GM10266 (cell line): Measurements from ENCODE around the gene PAFAH1B2.

Source experiments
- DNase-seq: peaks from one replicate; pipeline ENCODE4 v3.0.0; 2012; ENCODE audit errors: extremely low spot score
- CTCF ChIP-seq: IDR thresholded peaks from 2 replicates; pipeline ENCODE4 v1.5.1; 2012; ENCODE audit warnings: mild to moderate bottlenecking, low read depth; ENCODE audit not compliant: control insufficient read depth, insufficient read depth; ENCODE audit errors: missing control alignments

Gene PAFAH1B2

GRCh38 chr11:117197516-117198456, 53.7 kb downstream of the PAFAH1B2 start:
- peak; percentile 29 for TF ChIP-seq CTCF
- DNase-seq = no peak

- no peak for TF ChIP-seq CTCF
- no peak for DNase-seq
Measured at GRCh38 chr11:117198613-117199012, 54.5 kb downstream of the PAFAH1B2 start.

GRCh38 chr11:117199053-117199915, 55.2 kb downstream of the PAFAH1B2 start, which contains the start of gene TAGLN:
TAGLN (plus strand) TSS chr11:117199370; CDS start chr11:117203014, 3,644 bp downstream.
- no peak for TF ChIP-seq CTCF
- no peak for DNase-seq

GRCh38 chr11:117199916-117200812, 56.1 kb downstream of the PAFAH1B2 start:
- no peak for DNase-seq
- TF ChIP-seq CTCF = no peak

GRCh38 chr11:117200813-117201657, 56.9 kb downstream of the PAFAH1B2 start:
- TF ChIP-seq CTCF = no peak
- no peak for DNase-seq
